Neutrophil (primary cell): ENCODE measurements around the gene CMKLR1.

Experiments
- H3K27ac ChIP-seq: fragments of 200-600 bp; sonication (generic); 2 replicates; pipeline ENCODE4 v1.5.1; 2016; ENCODE audit warnings: mild to moderate bottlenecking, moderate library complexity
- H3K27me3 ChIP-seq: fragments of 200-600 bp; sonication (generic); 2 replicates; pipeline ENCODE4 v1.6.0; 2016; ENCODE audit warnings: mild to moderate bottlenecking
- H3K36me3 ChIP-seq: fragments of 200-600 bp; sonication (generic); 2 replicates; pipeline ENCODE4 v1.5.1; 2017
- H3K4me1 ChIP-seq, 2 experiments: fragments of 200-600 bp in 1 of 2; sonication (generic) in 1 of 2; 1 replicate in 1 of 2; 2 replicates in 1 of 2; pipeline versions ENCODE4 v1.5.1 to v1.6.1; 2013 to 2016; ENCODE audit warnings: low read depth in 1 of 2, low read length in 1 of 2, mild to moderate bottlenecking in 1 of 2, moderate library complexity in 1 of 2; ENCODE audit not compliant: control insufficient read depth in 1 of 2, insufficient read depth in 1 of 2
- H3K4me3 ChIP-seq, 2 experiments: fragments of 200-600 bp in 1 of 2; sonication (generic) in 1 of 2; 1 replicate in 1 of 2; 2 replicates in 1 of 2; pipeline ENCODE4 v1.5.1; 2013 to 2016; ENCODE audit warnings: low read depth in 1 of 2, low read length in 1 of 2, mild to moderate bottlenecking in 1 of 2, moderate library complexity in 1 of 2
- H3K9me3 ChIP-seq: fragments of 200-600 bp; sonication (generic); 2 replicates; pipeline ENCODE4 v1.5.1; 2016
- CTCF ChIP-seq: fragments of 200-600 bp; sonication (generic); IDR thresholded peaks from 2 replicates; pipeline ENCODE4 v1.5.1; 2016; ENCODE audit warnings: antibody characterized with exemption

Gene CMKLR1

GRCh38 chr12:108341356-108341755 lies 2.2 kb upstream of the CMKLR1 start:
- H3K36me3 ChIP-seq = no peaks in the 10 kb centered on the region
- TF ChIP-seq CTCF = no peak
- peaks cover 44% of the 10 kb centered on the region for H3K27me3 ChIP-seq
- no peaks in the 10 kb centered on the region for H3K4me1 ChIP-seq
- no peak overlapping the region for H3K4me3 ChIP-seq
- no peaks in the 10 kb centered on the region for H3K9me3 ChIP-seq
- H3K27ac ChIP-seq = no peak overlapping the region

DNA sequence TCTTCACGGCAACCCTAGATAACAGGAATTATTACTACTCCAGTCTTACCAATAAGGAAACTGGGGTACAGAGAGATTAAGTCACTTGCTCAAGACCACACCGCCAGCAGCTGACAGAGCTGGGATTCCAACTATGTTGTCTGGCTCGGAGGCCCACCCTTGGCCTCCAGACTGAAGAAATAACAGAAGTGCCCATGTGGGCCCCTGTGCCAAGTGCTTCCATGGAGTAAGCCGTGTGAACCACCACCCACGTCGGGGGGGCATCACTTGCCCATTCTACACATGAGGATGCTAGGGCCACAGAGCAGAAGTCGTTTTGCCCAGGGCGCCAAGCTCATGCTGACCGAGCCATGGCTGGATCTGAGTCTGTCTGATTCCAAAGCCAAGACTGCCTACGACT lies 926 bp upstream of the CMKLR1 start:
- Histone ChIP-seq H3K36me3 (no peaks in the 10 kb centered on the region), H3K9me3 (no peaks in the 10 kb centered on the region), H3K4me3 (no peak overlapping the region), H3K27ac (no peak overlapping the region), H3K4me1 (no peaks in the 10 kb centered on the region), H3K27me3 (peaks cover 44% of the 10 kb centered on the region)
- no peak for TF ChIP-seq CTCF

- no peak for TF ChIP-seq CTCF
- Histone ChIP-seq H3K9me3 (no peaks in the 10 kb centered on the region), H3K36me3 (no peaks in the 10 kb centered on the region), H3K4me3 (no peak overlapping the region), H3K27me3 (peaks cover 44% of the 10 kb centered on the region), H3K27ac (no peak overlapping the region), H3K4me1 (no peaks in the 10 kb centered on the region)
Measured at GRCh38 chr12:108337235-108338223, 1.6 kb downstream of the CMKLR1 start.

- Histone ChIP-seq H3K36me3 (no peaks in the 10 kb centered on the region), H3K4me3 (no peak overlapping the region), H3K4me1 (no peaks in the 10 kb centered on the region), H3K9me3 (no peaks in the 10 kb centered on the region), H3K27ac (no peak overlapping the region), H3K27me3 (peaks cover 34% of the 10 kb centered on the region)
- TF ChIP-seq CTCF = no peak
Measured at GRCh38 chr12:108335349-108336119, 3.6 kb downstream of the CMKLR1 start.

- H3K4me1 ChIP-seq = no peaks in the 10 kb centered on the region
- H3K36me3 ChIP-seq = no peaks in the 10 kb centered on the region
- no peak for TF ChIP-seq CTCF
- no peaks in the 10 kb centered on the region for H3K9me3 ChIP-seq
- H3K4me3 ChIP-seq = no peak overlapping the region
- H3K27ac ChIP-seq = no peak overlapping the region
- H3K27me3 ChIP-seq = peaks cover 19% of the 10 kb centered on the region
Measured at GRCh38 chr12:108333898-108334699, 5.0 kb downstream of the CMKLR1 start.
